Measurements from ENCODE around the gene YTHDF1. TPM values are rescaled to one million over a fixed set of nuclear protein-coding genes. Genes with fewer than 3 reads are reported as not detected.

YTHDF1 gene
- total and polyA plus RNA-seq, 2 of the 4 experiments (the other 2 are of a cell fraction), result 10.9 to 22.6 TPM

GRCh38 chr20:63165356-63166192 is 50.4 kb downstream of the YTHDF1 start (continued):
- no peak for TF ChIP-seq RFX5 (IDR thresholded peaks at IDR 0.05; ENCODE audit: low read depth, low read length)

GRCh38 chr20:63164484-63165355 is 51.2 kb downstream of the YTHDF1 start:
- H3K18ac ChIP-seq (ENCODE audit: low read depth, low read length), result no peak overlapping the region
- 64% methylated on average over 18 of the region's 24 CpGs; no CpG with 5 or more reads in 1 of the 2 experiments for WGBS, 2 experiments (ENCODE audit: extremely low coverage in 2 of 2, insufficient read length in 1 of 2)
- H4K20me1 ChIP-seq (ENCODE audit: insufficient read depth, low read length), result no peaks in the 10 kb centered on the region; the same call in 1 of the 2 replicates
- BruUV-seq (replicated peaks), result no TSS peak
- no peak overlapping the region for H3K27ac ChIP-seq (ENCODE audit: insufficient read depth, low read length)
- no peak overlapping the region for H2AFZ ChIP-seq (replicated peaks; ENCODE audit: low read length, poor library complexity)
- H3K9me1 ChIP-seq (ENCODE audit: insufficient read depth, low read length), result no peaks in the 10 kb centered on the region
- in situ Hi-C loops (cut with MboI; ENCODE audit: low sequenced_read_pairs) (no loop called here), intact Hi-C loops (cut with micrococcal nuclease) (no loop called here), dilution Hi-C loops (cut with HindIII; ENCODE audit: low sequenced_read_pairs, unreplicated experiment) (no loop called here)
- ChIA-PET POLR2A (ENCODE audit: unreplicated experiment) (no interaction called here), CTCF (no interaction called here)
- no peak overlapping the region for H2BK5ac ChIP-seq (ENCODE audit: low read depth, low read length, poor library complexity, severe bottlenecking)
- H3K27me3 ChIP-seq (ENCODE audit: control insufficient read depth, insufficient read depth, low read length), result peaks cover 40% of the 10 kb centered on the region; the same call in 1 of the 2 replicates
- no peaks in the 10 kb centered on the region for H3K4me1 ChIP-seq (ENCODE audit: control insufficient read depth, insufficient read depth, low read length)
- DNase-seq, result no peak
- no peak overlapping the region for H3K23ac ChIP-seq (ENCODE audit: low read depth, low read length)
- H2BK20ac ChIP-seq (ENCODE audit: low read depth, low read length), result no peak overlapping the region
- no peaks in the 10 kb centered on the region for H3K9me3 ChIP-seq (ENCODE audit: control insufficient read depth, insufficient read depth, low read length)
- H3K4ac ChIP-seq (ENCODE audit: low read depth, low read length), result no peak overlapping the region
- no peak overlapping the region for H4K5ac ChIP-seq (ENCODE audit: low read depth, low read length)
- no peak overlapping the region for H2BK15ac ChIP-seq (ENCODE audit: low read depth, low read length)
- no peak overlapping the region for H3K56ac ChIP-seq (ENCODE audit: extremely low read depth, insufficient read depth, low read length)
- no peak overlapping the region for H4K91ac ChIP-seq (ENCODE audit: insufficient read depth, low read depth, low read length)
- H3K14ac ChIP-seq (replicated peaks; ENCODE audit: low read depth, low read length), result no peak overlapping the region
- no peak overlapping the region for H3K9ac ChIP-seq (ENCODE audit: low read depth, low read length)
- no peak overlapping the region for H2AK5ac ChIP-seq (ENCODE audit: low read depth, low read length)
- no peak overlapping the region for H3K4me3 ChIP-seq (ENCODE audit: insufficient read depth, low read depth, low read length)
- H4K8ac ChIP-seq (ENCODE audit: low read depth in 2 of 2, low read length in 2 of 2), result no peak overlapping the region
- ATAC-seq (ENCODE audit: low read depth), result no peak
- no peaks in the 10 kb centered on the region for H3K36me3 ChIP-seq (ENCODE audit: control insufficient read depth, insufficient read depth, low read length)
- TF ChIP-seq RCOR1 (IDR thresholded peaks at IDR 0.05; ENCODE audit: insufficient replicate concordance, low read length) (no peak), CEBPB (IDR thresholded peaks at IDR 0.05; ENCODE audit: low read depth, low read length) (no peak)
- no peak overlapping the region for H2BK120ac ChIP-seq (ENCODE audit: low read depth, low read length)
- H3K4me2 ChIP-seq (ENCODE audit: low read depth, low read length), result no peak overlapping the region
- no peak overlapping the region for H2AK9ac ChIP-seq (replicated peaks; ENCODE audit: low read depth, low read length, poor library complexity)
- H3K79me1 ChIP-seq (ENCODE audit: low read depth in 1 of 2, low read length in 2 of 2), result no peaks in the 10 kb centered on the region
